Mesenchymal stem cell (in vitro differentiated cells and primary cell): ENCODE results near the gene AFF2.

Experiments used
- DNase-seq: peaks from one replicate; pipeline ENCODE4 v3.0.0-alpha.2; 2013
- H2AFZ ChIP-seq: one replicate; pipeline ENCODE4 v1.6.1; 2013; ENCODE audit warnings: low read depth, mild to moderate bottlenecking, control low read depth, inconsistent platforms, low read length, moderate library complexity
- H2AK5ac ChIP-seq: 2 replicates; pipeline ENCODE4 v1.6.1; 2013; ENCODE audit warnings: low read length, moderate library complexity, mild to moderate bottlenecking, inconsistent platforms; ENCODE audit not compliant: severe bottlenecking
- H2BK120ac ChIP-seq: one replicate; pipeline ENCODE4 v1.6.1; 2013; ENCODE audit warnings: low read depth, mild to moderate bottlenecking, inconsistent platforms, low read length, moderate library complexity
- H2BK12ac ChIP-seq, 2 experiments: one replicate each; pipeline ENCODE4 v1.6.1; 2013; ENCODE audit warnings: inconsistent platforms in 2 of 2, low read length in 2 of 2, mild to moderate bottlenecking in 2 of 2, moderate library complexity in 2 of 2, control low read depth in 1 of 2
- H2BK15ac ChIP-seq: one replicate; pipeline ENCODE4 v1.6.1; 2013; ENCODE audit warnings: mild to moderate bottlenecking, low read depth, inconsistent platforms; ENCODE audit not compliant: poor library complexity, severe bottlenecking
- H2BK5ac ChIP-seq: 2 replicates; pipeline ENCODE4 v1.6.1; 2013; ENCODE audit warnings: low read depth, mild to moderate bottlenecking, low read length, control low read depth, inconsistent platforms; ENCODE audit not compliant: poor library complexity, severe bottlenecking
- H3K14ac ChIP-seq, 2 experiments: one replicate each; pipeline ENCODE4 v1.6.1; 2013; ENCODE audit warnings: inconsistent platforms in 2 of 2, low read length in 2 of 2, control low read depth in 1 of 2, mild to moderate bottlenecking in 1 of 2, moderate library complexity in 1 of 2
- H3K18ac ChIP-seq, 2 experiments: one replicate each; pipeline ENCODE4 v1.6.1; 2013; ENCODE audit warnings: inconsistent platforms in 2 of 2, low read length in 2 of 2, control low read depth in 1 of 2, low read depth in 1 of 2, mild to moderate bottlenecking in 1 of 2
- H3K23ac ChIP-seq, 2 experiments: one replicate each; pipeline ENCODE4 v1.6.1; 2013; ENCODE audit warnings: inconsistent platforms in 2 of 2, low read length in 2 of 2, mild to moderate bottlenecking in 2 of 2, moderate library complexity in 2 of 2, control low read depth in 1 of 2
- H3K27ac ChIP-seq: 2 replicates; pipeline ENCODE4 v1.5.1; 2013; ENCODE audit warnings: mild to moderate bottlenecking, moderate library complexity, low read length, control low read depth, inconsistent platforms; ENCODE audit not compliant: poor library complexity, severe bottlenecking
- H3K27me3 ChIP-seq, 2 experiments: 2 replicates each; pipeline versions ENCODE4 v1.6.1 to v1.7.0; 2013; ENCODE audit warnings: low read length in 2 of 2, mild to moderate bottlenecking in 2 of 2, moderate library complexity in 2 of 2, control low read depth in 1 of 2, inconsistent platforms in 1 of 2; ENCODE audit not compliant: control insufficient read depth in 1 of 2, insufficient read depth in 1 of 2
- H3K36me3 ChIP-seq, 2 experiments: 2 replicates each; pipeline versions ENCODE4 v1.6.1 to v1.7.0; 2013; ENCODE audit warnings: low read length in 2 of 2, control low read depth in 1 of 2, inconsistent platforms in 1 of 2, low read depth in 1 of 2, mild to moderate bottlenecking in 1 of 2; ENCODE audit not compliant: insufficient read depth in 2 of 2, control insufficient read depth in 1 of 2
- H3K4ac ChIP-seq, 2 experiments: one replicate each; pipeline ENCODE4 v1.6.1; 2013; ENCODE audit warnings: inconsistent platforms in 2 of 2, low read length in 2 of 2, mild to moderate bottlenecking in 2 of 2, moderate library complexity in 2 of 2, control low read depth in 1 of 2, low read depth in 1 of 2
- H3K4me1 ChIP-seq: 2 replicates; pipeline ENCODE4 v1.6.1; 2013; ENCODE audit warnings: low read depth, low read length, control low read depth; ENCODE audit not compliant: control insufficient read depth, insufficient read depth
- H3K4me2 ChIP-seq: 2 replicates; pipeline ENCODE4 v1.6.1; 2013; ENCODE audit warnings: low read length, mild to moderate bottlenecking, inconsistent platforms; ENCODE audit not compliant: poor library complexity, severe bottlenecking
- H3K4me3 ChIP-seq, 2 experiments: 2 replicates each; pipeline versions ENCODE4 v1.5.1 to v1.7.0; 2013; ENCODE audit warnings: low read length in 2 of 2, mild to moderate bottlenecking in 2 of 2, control low read depth in 1 of 2, low read depth in 1 of 2; ENCODE audit not compliant: insufficient read depth in 1 of 2
- H3K79me1 ChIP-seq: replicated peaks from 2 replicates; pipeline ENCODE4 v1.6.1; 2013; ENCODE audit warnings: mild to moderate bottlenecking, control low read depth, low read length, inconsistent platforms; ENCODE audit not compliant: poor library complexity, severe bottlenecking
- H3K9ac ChIP-seq: 2 replicates; pipeline ENCODE4 v1.7.0; 2013; ENCODE audit warnings: mild to moderate bottlenecking, low read length, moderate library complexity
- H3K9me3 ChIP-seq: 2 replicates; pipeline ENCODE4 v1.7.0; 2013; ENCODE audit warnings: mild to moderate bottlenecking, low read length; ENCODE audit not compliant: control insufficient read depth
- H4K8ac ChIP-seq: one replicate; pipeline ENCODE4 v1.6.1; 2013; ENCODE audit warnings: inconsistent platforms, mild to moderate bottlenecking, low read length, moderate library complexity
- H4K91ac ChIP-seq: one replicate; pipeline ENCODE4 v1.6.1; 2013; ENCODE audit warnings: mild to moderate bottlenecking, low read length, inconsistent platforms
- whole genome bisulfite sequencing: methylation state at CpG from one replicate; pipeline ENCODE4 v1.1.7; 2013; ENCODE audit warnings: mixed read lengths; 5-methylcytosine and 5-hydroxymethylcytosine counted together

The AFF2 gene

DNA sequence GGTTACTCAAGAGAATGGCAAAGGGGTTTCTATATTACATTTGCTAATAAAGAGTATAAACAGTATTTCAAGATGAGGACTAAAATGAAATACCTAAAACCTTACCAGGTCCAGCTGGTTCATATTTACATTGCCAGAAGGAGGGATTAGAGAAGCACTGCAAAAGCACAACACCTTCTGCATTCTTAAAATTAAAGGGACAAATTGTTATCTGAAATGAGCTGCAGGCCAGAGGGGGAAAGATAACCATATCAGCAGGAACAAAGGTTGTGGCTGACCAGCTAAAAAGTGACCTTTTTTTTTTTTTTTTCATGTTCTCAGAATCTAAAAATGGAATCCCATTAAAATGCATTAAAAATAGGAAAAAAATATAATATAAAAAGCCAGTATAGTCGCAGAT, 39.7 kb downstream of the AFF2 start:
- H3K4me1 ChIP-seq = no peaks in the 10 kb centered on the region
- DNase-seq = no peak
- H3K79me1 ChIP-seq = no peaks in the 10 kb centered on the region
- H3K4me3 ChIP-seq = no peak overlapping the region
- H3K14ac ChIP-seq = no peak overlapping the region
- H3K23ac ChIP-seq = no peak overlapping the region
- H3K9ac ChIP-seq = no peak overlapping the region
- no peak overlapping the region for H2AK5ac ChIP-seq
- no peak overlapping the region for H2BK15ac ChIP-seq
- H2BK120ac ChIP-seq = no peak overlapping the region
- no peaks in the 10 kb centered on the region for H3K36me3 ChIP-seq
- no peak overlapping the region for H3K27ac ChIP-seq
- no peak overlapping the region for H4K91ac ChIP-seq
- no peak overlapping the region for H2AFZ ChIP-seq
- WGBS = 57% methylated on average over 1 of the region's 1 CpG
- H3K18ac ChIP-seq = no peak overlapping the region
- no peaks in the 10 kb centered on the region for H3K27me3 ChIP-seq
- H2BK5ac ChIP-seq = no peak overlapping the region
- H2BK12ac ChIP-seq = no peak overlapping the region
- no peak overlapping the region for H3K4ac ChIP-seq
- no peaks in the 10 kb centered on the region for H3K9me3 ChIP-seq
- H3K4me2 ChIP-seq = no peak overlapping the region
- H4K8ac ChIP-seq = no peak overlapping the region

DNA sequence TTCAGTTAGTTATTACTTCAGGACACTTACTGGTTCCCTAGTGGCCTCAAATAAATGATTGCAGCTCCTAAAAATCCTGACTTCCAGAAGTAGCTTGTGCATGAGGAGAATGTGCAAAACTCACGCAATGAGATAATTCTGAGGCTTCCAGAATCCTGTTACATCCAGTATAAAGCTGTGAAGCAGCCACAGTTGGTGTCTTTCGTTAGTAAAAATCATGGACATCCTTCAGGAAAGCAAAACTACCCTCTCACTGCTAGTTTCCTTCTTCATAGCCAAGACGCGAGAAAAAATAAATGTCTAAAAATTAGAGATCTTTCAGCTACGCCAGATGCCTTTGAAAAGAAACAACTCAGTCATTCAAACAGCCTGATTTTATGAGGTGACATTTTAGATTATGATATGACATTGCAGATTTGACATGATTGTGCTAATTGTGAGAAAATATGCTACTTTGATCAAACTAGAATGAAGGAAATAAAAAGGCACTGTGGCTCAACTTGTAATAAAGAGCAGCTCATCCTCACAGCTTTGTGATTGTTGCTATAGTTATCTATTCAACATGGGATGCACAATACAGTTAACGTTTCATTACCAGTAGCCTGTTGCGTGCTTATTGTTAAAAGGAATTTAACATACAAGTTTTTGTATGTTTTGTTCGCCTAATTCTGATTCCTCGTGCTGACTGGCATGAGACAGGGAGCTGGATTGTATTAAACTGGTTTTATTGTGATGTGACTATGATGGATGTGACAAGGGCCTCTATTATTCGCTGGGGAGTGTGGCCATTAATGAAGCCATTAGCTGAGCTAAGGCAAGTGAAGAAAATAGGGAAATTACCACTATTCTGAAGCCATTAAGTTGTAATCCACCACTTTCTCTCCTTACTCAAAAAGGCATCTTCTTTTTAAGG, 40.5 kb downstream of the AFF2 start:
- DNase-seq = no peak
- H3K4me3 ChIP-seq = no peak overlapping the region
- H3K23ac ChIP-seq = no peak overlapping the region
- no peaks in the 10 kb centered on the region for H3K27me3 ChIP-seq
- no peak overlapping the region for H4K8ac ChIP-seq
- no peak overlapping the region for H3K27ac ChIP-seq
- no peak overlapping the region for H4K91ac ChIP-seq
- no peak overlapping the region for H3K9ac ChIP-seq
- H2BK12ac ChIP-seq = no peak overlapping the region
- H3K4me1 ChIP-seq = no peaks in the 10 kb centered on the region
- H3K79me1 ChIP-seq = no peaks in the 10 kb centered on the region
- no peak overlapping the region for H2AFZ ChIP-seq
- no peak overlapping the region for H3K18ac ChIP-seq
- no peak overlapping the region for H3K14ac ChIP-seq
- no peak overlapping the region for H3K4ac ChIP-seq
- no peaks in the 10 kb centered on the region for H3K9me3 ChIP-seq
- H2BK15ac ChIP-seq = no peak overlapping the region
- no peak overlapping the region for H2BK120ac ChIP-seq
- WGBS = 75% methylated on average over 8 of the region's 10 CpGs
- no peak overlapping the region for H3K4me2 ChIP-seq
- H3K36me3 ChIP-seq = no peaks in the 10 kb centered on the region
- H2AK5ac ChIP-seq = no peak overlapping the region
- H2BK5ac ChIP-seq = no peak overlapping the region

DNA sequence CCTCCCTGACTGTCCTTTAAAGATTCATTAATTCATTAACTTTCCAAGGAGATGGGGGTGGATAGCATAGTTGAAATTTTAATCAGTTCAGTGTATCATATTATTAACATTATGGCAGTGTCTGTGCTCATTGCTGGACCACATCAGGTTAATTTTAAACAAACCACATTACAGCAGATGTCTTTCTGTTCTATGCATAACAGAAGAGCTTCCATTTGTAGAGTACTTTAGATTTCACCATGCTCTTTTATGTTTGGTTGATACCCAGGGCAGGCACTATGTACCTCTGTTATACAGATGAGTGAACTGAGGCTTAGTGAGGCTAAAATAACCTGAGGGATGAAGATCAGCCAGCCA, 41.1 kb downstream of the AFF2 start:
- Histone ChIP-seq H3K4ac (no peak overlapping the region), H2AFZ (no peak overlapping the region), H3K4me3 (no peak overlapping the region), H3K4me2 (no peak overlapping the region), H3K14ac (no peak overlapping the region), H2BK120ac (no peak overlapping the region), H3K36me3 (no peaks in the 10 kb centered on the region), H3K27me3 (no peaks in the 10 kb centered on the region), H4K8ac (no peak overlapping the region), H2AK5ac (no peak overlapping the region), H3K79me1 (no peaks in the 10 kb centered on the region), H3K9me3 (no peaks in the 10 kb centered on the region), H3K23ac (no peak overlapping the region), H2BK15ac (no peak overlapping the region), H2BK5ac (no peak overlapping the region), H3K9ac (no peak overlapping the region), H4K91ac (no peak overlapping the region), H3K18ac (no peak overlapping the region), H3K4me1 (no peaks in the 10 kb centered on the region), H2BK12ac (no peak overlapping the region), H3K27ac (no peak overlapping the region)
- DNase-seq = no peak

DNA sequence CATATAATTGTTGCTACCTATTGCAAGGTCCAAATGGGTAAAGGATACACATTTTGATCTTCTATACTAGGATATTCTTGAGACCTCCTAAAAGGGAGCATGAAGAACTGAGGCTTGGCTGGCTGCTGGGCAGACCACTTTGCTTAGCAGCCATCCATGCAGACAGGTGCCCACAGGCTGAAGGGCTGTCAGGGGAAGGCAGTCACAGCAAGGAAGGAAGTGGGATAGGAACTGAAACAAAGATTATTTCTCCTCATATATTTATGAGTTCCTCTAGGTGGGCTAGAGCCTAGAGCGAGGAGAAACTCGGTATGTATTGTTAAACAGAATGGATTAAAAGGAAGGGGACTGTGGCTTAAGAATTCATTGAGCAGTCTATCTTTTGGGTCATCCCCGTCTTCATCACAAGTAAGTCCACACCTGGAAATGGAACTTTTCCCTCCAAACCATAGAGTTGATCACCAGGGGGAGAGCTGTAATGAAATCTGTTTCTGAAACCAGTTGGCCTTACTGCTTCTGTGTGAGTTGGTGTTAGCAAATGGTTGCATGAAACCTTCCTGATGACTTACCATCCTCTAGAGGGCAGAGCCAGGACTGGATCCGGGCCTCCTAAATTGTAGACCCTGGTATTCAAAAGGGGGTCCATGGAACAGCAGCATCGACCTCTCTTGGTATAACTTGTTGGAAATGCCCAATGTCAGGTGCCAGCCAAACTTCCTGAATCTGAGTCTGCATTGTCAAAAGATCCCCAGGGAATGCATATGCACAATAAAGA, 42.3 kb downstream of the AFF2 start:
- Histone ChIP-seq H3K23ac (no peak overlapping the region), H4K91ac (no peak overlapping the region), H2BK12ac (no peak overlapping the region), H2BK15ac (no peak overlapping the region), H3K4me3 (no peak overlapping the region), H3K4ac (no peak overlapping the region), H3K18ac (no peak overlapping the region), H4K8ac (no peak overlapping the region), H2AFZ (no peak overlapping the region), H3K36me3 (no peaks in the 10 kb centered on the region), H3K4me1 (no peaks in the 10 kb centered on the region), H2AK5ac (no peak overlapping the region), H3K9ac (no peak overlapping the region), H3K27ac (no peak overlapping the region), H3K27me3 (no peaks in the 10 kb centered on the region), H3K14ac (no peak overlapping the region), H3K4me2 (no peak overlapping the region), H3K9me3 (no peaks in the 10 kb centered on the region), H3K79me1 (no peaks in the 10 kb centered on the region), H2BK120ac (no peak overlapping the region), H2BK5ac (no peak overlapping the region)
- no peak for DNase-seq
- WGBS = 41% methylated on average over 2 of the region's 5 CpGs
